GM21515 (cell line): Measurements from ENCODE around the gene LEMD3.

ENCODE experiments used
- ATAC-seq: cut with Tn5 transposase; IDR thresholded peaks from one replicate; pipeline ENCODE4 v1.9.1; 2021; ENCODE audit not compliant: unreplicated experiment

The LEMD3 gene

GRCh38 chr12:65169320-65170208, at the start of gene LEMD3:
LEMD3 (plus strand) TSS chr12:65169583; CDS start chr12:65169597, 14 bp downstream.
- ATAC-seq: peak; percentile 93

- no peak for ATAC-seq
These were observed 48.1 kb upstream of the LEMD3 start, which contains the start of gene WIF1 for GRCh38 chr12:65121049-65121955. WIF1 (minus strand) TSS chr12:65121305; CDS start chr12:65121191, 114 bp downstream.

- ATAC-seq: no peak
These were observed 47.4 kb upstream of the LEMD3 start for GRCh38 chr12:65121956-65122469.

- no peak for ATAC-seq
These were observed 46.7 kb upstream of the LEMD3 start for GRCh38 chr12:65122703-65123102.

- ATAC-seq: no peak
These were observed 45.8 kb upstream of the LEMD3 start for GRCh38 chr12:65123435-65124063.

GRCh38 chr12:65125247-65125646, 44.1 kb upstream of the LEMD3 start:
- no peak for ATAC-seq

GRCh38 chr12:65125975-65126374, 43.4 kb upstream of the LEMD3 start:
- ATAC-seq: no peak

GRCh38 chr12:65126482-65126881, 42.9 kb upstream of the LEMD3 start:
- no peak for ATAC-seq

GRCh38 chr12:65133879-65134278, 35.5 kb upstream of the LEMD3 start:
- ATAC-seq: no peak

- ATAC-seq: no peak
These were observed 30.0 kb upstream of the LEMD3 start for GRCh38 chr12:65139389-65139788.

GRCh38 chr12:65140738-65141137, 28.6 kb upstream of the LEMD3 start:
- no peak for ATAC-seq

- no peak for ATAC-seq
These were observed 22.0 kb upstream of the LEMD3 start for GRCh38 chr12:65147312-65147905.

GRCh38 chr12:65152012-65152411, 17.4 kb upstream of the LEMD3 start:
- ATAC-seq: no peak

- no peak for ATAC-seq
These were observed 16.8 kb upstream of the LEMD3 start for GRCh38 chr12:65152596-65152995.

GRCh38 chr12:65155784-65156183, 13.6 kb upstream of the LEMD3 start:
- peak; percentile 6 for ATAC-seq

GRCh38 chr12:65156366-65156841, 13.0 kb upstream of the LEMD3 start:
- peak; percentile 90 for ATAC-seq

GRCh38 chr12:65157091-65157490, 12.3 kb upstream of the LEMD3 start:
- no peak for ATAC-seq

GRCh38 chr12:65162609-65163008, 6.8 kb upstream of the LEMD3 start:
- peak; percentile 62 for ATAC-seq

GRCh38 chr12:65164244-65164643, 5.1 kb upstream of the LEMD3 start:
- no peak for ATAC-seq

GRCh38 chr12:65164774-65165173, 4.6 kb upstream of the LEMD3 start:
- no peak for ATAC-seq
